Karpas-422 (cell line): ENCODE results near the gene NDUFAF3. TPM values are rescaled to one million over a fixed set of nuclear protein-coding genes. Genes with fewer than 3 reads are reported as not detected.
A peak's percentile ranks its signal among the peaks of the same experiment; 100 is the strongest.

Source experiments
- DNase-seq: peaks from one replicate; pipeline ENCODE4 v3.0.0-alpha.2; 2015
- H2AFZ ChIP-seq: fragments of 200-600 bp; sonication (generic); 2 replicates; pipeline ENCODE4 v1.6.1; 2014; ENCODE audit warnings: antibody characterized with exemption, low read length, mixed read lengths
- H3K27ac ChIP-seq: fragments of 200-600 bp; sonication (generic); 2 replicates; pipeline ENCODE4 v1.5.1; 2014; ENCODE audit warnings: mild to moderate bottlenecking, low read length, moderate library complexity
- H3K27me3 ChIP-seq: fragments of 200-600 bp; sonication (generic); 2 replicates; pipeline ENCODE4 v1.6.1; 2014; ENCODE audit warnings: low read length, mixed read lengths
- H3K36me3 ChIP-seq: fragments of 200-600 bp; sonication (generic); 2 replicates; pipeline ENCODE4 v1.6.1; 2014; ENCODE audit warnings: low read length, mixed read lengths; ENCODE audit not compliant: insufficient read depth
- H3K4me1 ChIP-seq: fragments of 200-600 bp; sonication (generic); 2 replicates; pipeline ENCODE4 v1.6.1; 2014; ENCODE audit warnings: mild to moderate bottlenecking, low read length, mixed read lengths
- H3K4me2 ChIP-seq: fragments of 200-600 bp; sonication (generic); 2 replicates; pipeline ENCODE4 v1.6.1; 2014; ENCODE audit warnings: low read length, low read depth, mild to moderate bottlenecking; ENCODE audit not compliant: poor library complexity, severe bottlenecking
- H3K4me3 ChIP-seq: fragments of 200-600 bp; sonication (generic); 2 replicates; pipeline ENCODE4 v1.5.1; 2014; ENCODE audit warnings: mild to moderate bottlenecking, antibody characterized with exemption, low read length, mixed read lengths
- H3K79me2 ChIP-seq: fragments of 200-600 bp; sonication (generic); 2 replicates; pipeline ENCODE4 v1.6.1; 2014; ENCODE audit warnings: mild to moderate bottlenecking, low read length, mixed read lengths
- H3K9ac ChIP-seq: fragments of 200-600 bp; sonication (generic); 2 replicates; pipeline ENCODE4 v1.6.0; 2014; ENCODE audit warnings: low read length
- H3K9me2 ChIP-seq: fragments of 200-600 bp; sonication (generic), shearing (Covaris generic); replicated peaks from 2 replicates; pipeline ENCODE4 v1.6.0; 2014; ENCODE audit warnings: mild to moderate bottlenecking, low read length, moderate library complexity; ENCODE audit not compliant: insufficient read depth
- H3K9me3 ChIP-seq: fragments of 300-700, 200-600 bp; sonication (generic); 2 replicates; pipeline ENCODE4 v1.6.1; 2014; ENCODE audit warnings: low read length, mixed read lengths
- H4K20me1 ChIP-seq: fragments of 200-600 bp; sonication (generic); 2 replicates; pipeline ENCODE4 v1.6.1; 2014; ENCODE audit warnings: mild to moderate bottlenecking, antibody characterized with exemption, low read length, low read depth; ENCODE audit not compliant: insufficient read depth
- total RNA-seq: library from RNA; depleted of rRNA; stranded (reverse); fragments of >200 nt; shearing (Covaris generic); gene quantifications from 2 replicates; pipeline ENCODE4 v1.2.3, GENCODE V29; 2014; ENCODE audit warnings: low replicate concordance

The NDUFAF3 gene
- total RNA-seq, 1 experiment from 2014 or later = 228 TPM

DNA sequence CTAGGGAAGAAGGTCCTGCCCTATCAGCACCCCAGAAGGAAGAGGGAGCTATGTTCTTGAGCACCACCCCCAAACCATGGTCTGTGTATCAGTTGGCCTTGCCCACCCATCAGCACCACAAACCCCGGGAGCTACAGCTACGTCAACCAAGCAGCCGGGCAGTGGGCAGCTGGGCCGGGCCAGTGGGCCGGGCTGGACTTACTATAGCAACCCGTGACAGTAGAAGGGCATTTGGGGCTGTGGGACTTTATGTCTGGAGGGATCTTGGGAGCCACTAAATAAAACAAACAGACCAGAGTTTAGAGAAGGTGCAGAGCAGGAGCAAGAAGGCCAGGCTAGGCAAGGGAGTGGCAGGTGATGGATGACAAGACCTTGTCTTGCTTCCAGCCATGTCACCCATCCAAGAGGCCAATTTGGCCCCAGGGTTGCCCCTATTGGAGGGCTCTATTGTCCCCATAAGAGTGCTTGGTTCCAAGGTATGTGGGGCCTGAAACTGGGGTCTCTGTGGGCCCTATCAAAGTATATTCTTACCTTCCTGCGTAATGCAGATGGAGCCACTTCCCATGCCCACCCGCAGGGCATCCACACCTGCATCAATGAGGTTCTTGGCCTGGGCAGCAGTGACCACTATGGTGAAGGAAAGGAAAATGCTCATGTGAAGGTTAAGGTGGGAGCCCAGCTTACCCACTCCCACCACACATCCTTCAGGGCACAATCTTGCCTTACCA lies 4.0 kb downstream of the NDUFAF3 start:
- peaks cover 66% of the 10 kb centered on the region for H3K79me2 ChIP-seq
- H3K9me2 ChIP-seq = no peaks in the 10 kb centered on the region
- H3K4me2 ChIP-seq = peak overlapping the region; percentile 18
- no peak overlapping the region for H3K27ac ChIP-seq
- peaks cover 38% of the 10 kb centered on the region for H3K36me3 ChIP-seq
- no peak overlapping the region for H3K4me3 ChIP-seq
- H3K9me3 ChIP-seq = no peaks in the 10 kb centered on the region
- peaks cover 67% of the 10 kb centered on the region for H3K4me1 ChIP-seq
- H2AFZ ChIP-seq = no peak overlapping the region
- peak; percentile 53 for DNase-seq
- H3K9ac ChIP-seq = peak overlapping the region; percentile 21; the same call in 1 of the 2 replicates
- H4K20me1 ChIP-seq = peaks cover 11% of the 10 kb centered on the region; the same call in 1 of the 2 replicates
- no peaks in the 10 kb centered on the region for H3K27me3 ChIP-seq

DNA sequence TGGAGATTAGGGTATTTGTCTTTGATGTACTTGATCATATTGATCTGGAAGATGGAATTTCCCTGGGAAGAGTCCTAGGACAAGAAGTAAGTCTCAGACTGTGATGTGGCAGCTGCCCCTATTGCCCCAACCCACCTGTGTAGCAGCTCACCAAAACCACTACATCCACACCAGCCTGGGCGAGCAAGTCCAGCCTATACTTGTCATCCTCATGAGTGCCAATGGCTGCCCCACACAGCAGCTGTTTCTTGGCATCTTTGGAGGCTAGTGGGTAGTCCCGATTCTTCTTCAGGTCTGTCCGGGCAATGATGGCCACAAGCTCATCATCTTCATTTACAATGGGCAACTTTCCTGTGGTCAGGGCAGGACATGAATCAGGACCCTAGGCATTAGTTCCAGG lies 4.6 kb downstream of the NDUFAF3 start:
- H3K4me2 ChIP-seq = peak overlapping the region; percentile 91
- peaks cover 41% of the 10 kb centered on the region for H3K36me3 ChIP-seq
- no peak overlapping the region for H2AFZ ChIP-seq
- peaks cover 63% of the 10 kb centered on the region for H3K79me2 ChIP-seq
- H3K9me2 ChIP-seq = no peaks in the 10 kb centered on the region
- peaks cover 67% of the 10 kb centered on the region for H3K4me1 ChIP-seq
- H3K9ac ChIP-seq = no peak overlapping the region
- H4K20me1 ChIP-seq = peaks cover 11% of the 10 kb centered on the region; the same call in 1 of the 2 replicates
- H3K27me3 ChIP-seq = no peaks in the 10 kb centered on the region
- no peaks in the 10 kb centered on the region for H3K9me3 ChIP-seq
- H3K27ac ChIP-seq = no peak overlapping the region
- no peak overlapping the region for H3K4me3 ChIP-seq
- DNase-seq = no peak

DNA sequence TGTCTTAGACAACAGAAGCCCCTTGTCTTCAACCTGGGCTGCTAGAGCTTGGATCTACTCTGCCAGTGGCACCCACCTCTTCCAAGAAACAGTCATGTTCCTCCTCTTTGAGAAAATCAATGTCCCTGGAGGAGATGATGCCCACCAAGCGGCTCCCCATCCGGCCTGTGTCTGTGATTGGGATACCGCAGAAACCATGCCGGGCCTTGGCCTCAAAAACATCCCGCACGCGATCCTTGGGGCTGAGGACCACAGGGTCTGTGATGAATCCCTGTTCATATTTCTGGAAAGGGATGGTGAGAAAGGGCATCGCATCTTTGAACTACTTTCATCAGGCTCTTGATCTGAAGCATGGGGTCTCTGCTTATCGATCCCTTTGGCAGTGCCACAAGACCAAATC lies 5.7 kb downstream of the NDUFAF3 start:
- Histone ChIP-seq H3K79me2 (peaks cover 57% of the 10 kb centered on the region), H2AFZ (no peak overlapping the region), H4K20me1 (peaks cover 11% of the 10 kb centered on the region; the same call in 1 of the 2 replicates), H3K27me3 (no peaks in the 10 kb centered on the region), H3K9me2 (no peaks in the 10 kb centered on the region), H3K4me3 (peak overlapping the region; percentile 76; the same call in 1 of the 2 replicates), H3K4me1 (peaks cover 67% of the 10 kb centered on the region), H3K36me3 (peaks cover 49% of the 10 kb centered on the region), H3K9ac (peak overlapping the region; percentile 99; the same call in 1 of the 2 replicates), H3K4me2 (peak overlapping the region; percentile 91), H3K9me3 (no peaks in the 10 kb centered on the region), H3K27ac (peak overlapping the region; percentile 77; the same call in 1 of the 2 replicates)
- no peak for DNase-seq

DNA sequence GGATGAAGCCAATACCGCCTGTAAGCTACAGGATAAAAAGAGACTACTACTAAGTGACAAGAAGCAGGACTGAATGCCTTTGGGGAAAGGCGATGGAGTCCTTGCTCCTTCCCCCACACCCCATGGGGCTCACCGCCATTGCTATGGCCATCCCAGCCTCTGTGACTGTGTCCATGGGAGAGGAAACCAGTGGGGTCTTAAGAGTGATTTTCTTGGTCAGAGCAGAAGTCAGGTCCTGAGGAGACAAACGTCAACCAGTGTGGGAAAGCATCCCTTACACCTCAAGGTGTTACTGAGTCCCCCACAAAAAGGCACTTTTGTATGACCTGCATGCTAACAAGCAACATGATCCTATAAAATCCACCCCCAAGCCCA lies 6.4 kb downstream of the NDUFAF3 start:
- Histone ChIP-seq H3K27ac (peak overlapping the region; percentile 77), H3K36me3 (peaks cover 51% of the 10 kb centered on the region), H3K9ac (peak overlapping the region; percentile 99), H3K9me2 (no peaks in the 10 kb centered on the region), H2AFZ (no peak overlapping the region), H3K4me2 (peak overlapping the region; percentile 91), H4K20me1 (peaks cover 11% of the 10 kb centered on the region; the same call in 1 of the 2 replicates), H3K4me3 (peak overlapping the region; percentile 76), H3K4me1 (peaks cover 62% of the 10 kb centered on the region), H3K9me3 (no peaks in the 10 kb centered on the region), H3K79me2 (peaks cover 51% of the 10 kb centered on the region), H3K27me3 (no peaks in the 10 kb centered on the region)
- peak; percentile 54 for DNase-seq

DNA sequence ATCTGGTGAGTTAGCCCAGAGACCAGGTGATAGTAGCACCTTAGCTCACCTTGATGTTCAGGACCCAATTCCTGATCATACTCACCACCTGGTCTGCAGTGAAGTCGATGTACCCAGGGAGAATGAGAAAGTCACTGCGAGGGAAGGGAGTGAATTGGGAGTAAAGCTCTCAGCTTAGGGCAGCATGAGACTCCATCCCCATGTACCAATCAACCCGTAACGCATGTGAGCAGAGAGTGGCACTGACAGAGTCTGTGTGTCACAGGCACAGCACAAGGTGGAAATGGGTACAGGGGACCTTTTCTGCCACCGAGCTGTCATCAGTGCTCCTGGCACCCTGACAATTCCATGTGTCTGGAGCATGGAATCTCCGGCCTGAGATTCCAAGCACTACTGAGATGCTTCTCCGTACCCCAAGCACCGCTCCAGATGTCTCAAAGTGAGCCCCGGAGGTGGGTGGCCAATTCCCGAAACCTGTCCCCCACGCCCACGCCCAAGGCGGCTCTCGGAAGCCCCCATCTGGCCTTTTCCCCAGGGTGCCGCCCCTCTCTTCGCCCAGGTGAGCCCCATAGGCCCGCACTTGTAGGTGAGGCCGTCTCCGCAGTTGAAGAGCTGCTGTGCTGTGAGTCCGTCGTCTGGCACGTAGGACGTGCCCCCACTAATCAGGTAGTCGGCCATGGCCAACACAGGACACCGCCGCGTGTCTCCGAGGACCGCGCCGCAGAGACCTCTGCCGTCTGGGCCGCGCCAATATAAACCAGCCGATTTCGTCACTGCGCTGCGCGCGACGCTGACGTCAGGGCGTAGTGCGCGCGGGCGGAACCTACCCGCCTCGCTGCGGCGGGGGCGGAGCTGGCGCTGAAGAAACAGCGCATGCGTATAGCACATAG lies 7.0 kb downstream of the NDUFAF3 start, which contains the start of gene IMPDH2:
TSS of gene IMPDH2 (minus strand) at position 726 of the 890 bp plus-strand sequence. CDS start at position 678, 48 bp downstream.
- H3K27me3 ChIP-seq = no peaks in the 10 kb centered on the region
- DNase-seq = peak; percentile 98
- no peaks in the 10 kb centered on the region for H3K9me2 ChIP-seq
- H3K4me3 ChIP-seq = peak within 1 kb of the TSS; percentile 76
- no peaks in the 10 kb centered on the region for H3K9me3 ChIP-seq
- peaks cover 47% of the 10 kb centered on the region for H3K36me3 ChIP-seq
- peaks cover 11% of the 10 kb centered on the region; the same call in 1 of the 2 replicates for H4K20me1 ChIP-seq
- H3K9ac ChIP-seq = peak within 1 kb of the TSS; percentile 99
- peaks cover 57% of the 10 kb centered on the region for H3K4me1 ChIP-seq
- no peak within 1 kb of the TSS for H2AFZ ChIP-seq
- H3K27ac ChIP-seq = peak within 1 kb of the TSS; percentile 77
- H3K79me2 ChIP-seq = peaks cover 45% of the 10 kb centered on the region
- peak within 1 kb of the TSS; percentile 91 for H3K4me2 ChIP-seq

DNA sequence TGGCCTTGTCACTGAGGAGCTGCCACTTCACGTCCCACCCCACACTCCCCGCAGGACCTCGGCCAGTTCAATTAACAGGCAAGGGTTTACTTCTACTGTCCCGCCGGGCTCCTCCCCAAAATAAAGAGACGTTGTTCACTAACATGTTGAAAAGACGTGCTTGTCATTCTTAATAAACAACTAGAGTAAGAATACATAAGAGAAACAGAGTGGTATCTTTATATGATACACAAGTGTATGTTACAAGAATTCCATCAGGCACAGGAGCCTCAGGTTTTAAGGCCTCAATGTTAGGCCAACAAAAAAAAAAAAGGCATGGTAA lies 7.6 kb downstream of the NDUFAF3 start:
- Histone ChIP-seq H3K27ac (peak overlapping the region; percentile 30; the same call in 1 of the 2 replicates), H3K9me3 (no peaks in the 10 kb centered on the region), H3K36me3 (peaks cover 41% of the 10 kb centered on the region), H3K79me2 (peaks cover 39% of the 10 kb centered on the region), H3K9me2 (no peaks in the 10 kb centered on the region), H3K4me1 (peaks cover 51% of the 10 kb centered on the region), H3K4me2 (peak overlapping the region; percentile 91), H4K20me1 (peaks cover 6% of the 10 kb centered on the region; the same call in 1 of the 2 replicates), H3K9ac (peak overlapping the region; percentile 62), H3K4me3 (peak overlapping the region; percentile 76), H2AFZ (no peak overlapping the region), H3K27me3 (no peaks in the 10 kb centered on the region)
- no peak for DNase-seq

DNA sequence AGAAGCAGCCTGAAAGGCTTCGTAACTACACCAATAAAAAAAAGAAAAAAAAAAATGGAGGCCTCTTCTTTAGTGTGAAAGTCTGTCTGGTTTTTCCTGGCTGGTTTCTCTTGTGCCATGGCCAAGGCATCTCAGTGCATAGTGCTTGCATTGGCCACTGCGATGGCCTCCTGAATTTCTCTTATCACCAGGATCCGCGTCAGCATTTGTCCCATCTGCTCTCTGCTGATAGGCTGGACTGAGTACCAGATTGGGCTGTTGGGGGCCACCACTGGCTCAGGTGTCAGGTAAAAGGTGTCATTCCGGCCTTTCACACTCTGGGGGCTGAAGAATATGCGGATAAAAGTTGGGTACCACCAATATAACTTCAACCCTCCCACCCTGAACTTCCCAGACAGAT lies 8.4 kb downstream of the NDUFAF3 start:
- Histone ChIP-seq H3K27ac (no peak overlapping the region), H4K20me1 (peaks cover 1% of the 10 kb centered on the region; the same call in 1 of the 2 replicates), H3K36me3 (peaks cover 41% of the 10 kb centered on the region; the same call in 1 of the 2 replicates), H3K79me2 (peaks cover 31% of the 10 kb centered on the region), H3K4me1 (peaks cover 43% of the 10 kb centered on the region), H3K9me2 (no peaks in the 10 kb centered on the region), H3K4me2 (no peak overlapping the region), H3K4me3 (no peak overlapping the region), H2AFZ (no peak overlapping the region), H3K27me3 (no peaks in the 10 kb centered on the region), H3K9me3 (no peaks in the 10 kb centered on the region), H3K9ac (no peak overlapping the region)
- DNase-seq = no peak
